ENCODE results near the gene ST8SIA2.

ST8SIA2 gene

DNA sequence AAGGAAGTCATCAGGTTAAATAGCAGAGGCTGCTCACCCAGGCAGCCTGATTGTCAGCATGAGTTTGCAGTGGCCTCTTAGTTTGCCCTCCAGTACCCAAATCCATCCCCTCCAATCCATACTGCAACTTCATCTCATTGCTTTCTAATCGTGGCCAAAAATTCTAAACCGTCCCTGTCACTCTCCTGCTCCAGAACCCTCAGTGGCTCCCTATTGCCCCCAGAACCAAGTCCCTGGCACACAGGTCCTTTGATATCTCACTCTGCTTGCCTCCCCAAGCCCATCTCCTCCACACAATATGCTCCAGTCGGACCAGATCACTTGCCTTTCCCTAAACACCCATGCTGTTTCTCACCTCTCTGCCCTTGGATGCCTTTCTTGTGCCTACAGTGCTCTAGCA lies 49.7 kb downstream of the ST8SIA2 start:
- TF ChIP-seq, protein P1, sequence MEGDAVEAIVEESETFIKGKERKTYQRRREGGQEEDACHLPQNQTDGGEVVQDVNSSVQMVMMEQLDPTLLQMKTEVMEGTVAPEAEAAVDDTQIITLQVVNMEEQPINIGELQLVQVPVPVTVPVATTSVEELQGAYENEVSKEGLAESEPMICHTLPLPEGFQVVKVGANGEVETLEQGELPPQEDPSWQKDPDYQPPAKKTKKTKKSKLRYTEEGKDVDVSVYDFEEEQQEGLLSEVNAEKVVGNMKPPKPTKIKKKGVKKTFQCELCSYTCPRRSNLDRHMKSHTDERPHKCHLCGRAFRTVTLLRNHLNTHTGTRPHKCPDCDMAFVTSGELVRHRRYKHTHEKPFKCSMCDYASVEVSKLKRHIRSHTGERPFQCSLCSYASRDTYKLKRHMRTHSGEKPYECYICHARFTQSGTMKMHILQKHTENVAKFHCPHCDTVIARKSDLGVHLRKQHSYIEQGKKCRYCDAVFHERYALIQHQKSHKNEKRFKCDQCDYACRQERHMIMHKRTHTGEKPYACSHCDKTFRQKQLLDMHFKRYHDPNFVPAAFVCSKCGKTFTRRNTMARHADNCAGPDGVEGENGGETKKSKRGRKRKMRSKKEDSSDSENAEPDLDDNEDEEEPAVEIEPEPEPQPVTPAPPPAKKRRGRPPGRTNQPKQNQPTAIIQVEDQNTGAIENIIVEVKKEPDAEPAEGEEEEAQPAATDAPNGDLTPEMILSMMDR (IDR thresholded peaks at IDR 0.05; ENCODE audit: control extremely low read depth, extremely low read depth, low read depth, missing control alignments) = no peak
- no peak for DNase-seq (ENCODE audit: extremely low spot score)
- ChIA-PET CTCF (no interaction called here), POLR2A (no interaction called here)

DNA sequence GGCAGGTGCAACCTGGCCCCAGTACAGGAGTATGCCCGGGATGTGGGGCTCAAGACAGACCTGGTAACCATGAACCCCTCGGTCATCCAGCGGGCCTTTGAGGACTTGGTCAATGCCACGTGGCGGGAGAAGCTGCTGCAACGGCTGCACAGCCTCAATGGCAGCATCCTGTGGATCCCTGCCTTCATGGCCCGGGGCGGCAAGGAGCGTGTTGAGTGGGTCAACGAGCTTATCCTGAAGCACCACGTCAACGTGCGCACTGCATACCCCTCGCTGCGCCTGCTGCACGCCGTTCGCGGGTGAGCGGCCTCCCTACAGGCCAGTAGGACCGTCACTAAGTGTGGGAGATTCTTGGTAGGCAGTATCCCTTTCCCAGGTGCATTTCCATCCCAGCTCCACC lies 51.0 kb downstream of the ST8SIA2 start:
- TF ChIP-seq, protein P1 (IDR thresholded peaks at IDR 0.05; ENCODE audit: control extremely low read depth, extremely low read depth, low read depth, missing control alignments) = no peak
- no peak for DNase-seq (ENCODE audit: extremely low spot score)
- CTCF ChIA-PET = no interaction called here
- POLR2A ChIA-PET = no interaction called here

DNA sequence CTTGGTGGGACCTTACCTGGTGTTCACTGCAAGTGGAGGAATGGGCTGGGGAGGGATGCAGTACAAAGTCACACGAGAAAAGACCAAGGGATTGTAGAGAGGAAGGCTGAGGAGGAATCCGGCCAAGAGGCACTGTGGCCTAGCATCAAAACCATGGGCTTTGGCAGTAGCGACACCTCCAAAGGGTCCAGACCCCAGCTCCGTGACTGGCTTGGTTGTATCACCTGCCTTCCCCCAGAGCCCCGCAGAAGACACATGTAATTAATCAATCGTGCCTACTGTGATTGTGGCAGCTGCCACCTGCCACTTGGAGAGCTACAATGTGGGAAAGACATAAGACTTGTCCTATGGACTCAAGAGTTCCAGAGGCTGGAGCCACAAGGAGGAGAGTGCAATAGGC lies 54.7 kb downstream of the ST8SIA2 start:
- TF ChIP-seq, protein P1 (IDR thresholded peaks at IDR 0.05; ENCODE audit: control extremely low read depth, extremely low read depth, low read depth, missing control alignments) = no peak
- no peak for DNase-seq (ENCODE audit: extremely low spot score)
- CTCF ChIA-PET = no interaction called here
- POLR2A ChIA-PET = no interaction called here

DNA sequence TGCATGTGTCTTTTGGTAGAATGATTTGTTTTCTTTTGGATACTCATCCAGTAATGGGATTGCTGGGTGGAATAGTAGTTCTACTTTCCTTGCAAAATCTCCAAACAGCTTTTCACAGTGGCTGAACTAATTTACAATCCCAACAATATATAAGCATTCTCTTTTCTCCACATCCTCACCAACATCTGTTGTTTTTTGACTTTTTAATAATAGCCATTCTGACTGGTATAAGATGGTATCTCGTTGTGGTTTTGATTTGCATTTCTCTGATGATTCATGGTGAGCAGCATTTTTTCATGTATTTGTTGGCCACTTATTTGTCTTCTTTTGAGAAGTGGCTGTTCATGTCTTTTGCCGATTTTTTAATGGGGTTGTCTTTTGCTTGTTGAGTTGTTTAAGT lies 55.8 kb downstream of the ST8SIA2 start:
- TF ChIP-seq, protein P1 (IDR thresholded peaks at IDR 0.05; ENCODE audit: control extremely low read depth, extremely low read depth, low read depth, missing control alignments) = no peak
- ChIA-PET POLR2A (no interaction called here), CTCF (no interaction called here)
- DNase-seq (ENCODE audit: extremely low spot score) = no peak

DNA sequence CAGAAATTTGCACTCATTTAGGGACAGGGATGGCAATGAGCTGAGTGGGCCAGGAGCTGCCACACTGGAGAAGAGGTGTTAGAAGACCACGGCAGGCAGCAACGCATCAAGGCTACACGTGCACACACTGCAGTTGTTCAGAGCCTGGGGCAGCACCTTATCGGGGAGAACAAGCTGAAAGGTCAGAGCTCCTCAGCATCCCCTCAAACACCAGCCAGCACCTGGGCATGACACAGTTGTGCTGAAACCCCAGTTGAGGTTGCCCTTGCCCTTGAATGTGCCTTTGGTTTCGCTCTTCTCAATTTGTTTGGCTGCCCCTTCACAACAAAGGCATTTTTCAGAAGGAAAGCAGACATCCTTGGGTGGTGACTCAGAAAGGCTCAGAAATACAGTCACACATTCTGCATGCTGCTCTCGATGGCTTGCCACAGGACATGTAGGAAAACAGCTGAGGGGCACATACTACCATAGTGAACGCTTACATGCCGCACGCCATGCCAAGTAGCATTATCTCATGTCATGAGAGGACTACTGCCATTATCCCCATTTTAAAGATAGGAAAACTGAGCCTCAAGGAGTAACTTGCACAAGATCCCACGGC lies 57.6 kb downstream of the ST8SIA2 start:
- POLR2A ChIA-PET = no interaction called here
- CTCF ChIA-PET = no interaction called here
- DNase-seq (ENCODE audit: extremely low spot score) = no peak
- TF ChIP-seq, protein P1 (IDR thresholded peaks at IDR 0.05; ENCODE audit: control extremely low read depth, extremely low read depth, low read depth, missing control alignments) = no peak

DNA sequence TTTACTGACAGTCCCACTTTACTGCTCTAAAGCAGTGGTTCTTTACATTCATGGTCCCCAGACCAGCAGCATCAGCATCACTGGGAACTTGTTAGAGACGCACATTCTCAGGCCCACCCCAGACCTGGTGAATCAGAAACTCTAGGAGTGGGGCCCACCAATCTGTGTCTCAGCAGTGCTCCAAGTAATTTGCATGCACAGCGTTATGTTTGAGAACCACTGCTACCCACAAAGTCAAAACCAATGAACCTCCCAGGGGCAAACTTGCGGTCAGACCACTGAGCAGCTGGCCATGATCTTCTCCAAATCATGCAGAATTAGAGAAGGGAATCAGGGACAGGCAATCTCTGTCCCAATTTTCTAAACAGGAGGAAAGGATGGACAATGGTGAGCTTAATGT lies 58.5 kb downstream of the ST8SIA2 start:
- CTCF ChIA-PET = no interaction called here
- POLR2A ChIA-PET = no interaction called here
- DNase-seq (ENCODE audit: extremely low spot score) = no peak
- TF ChIP-seq, protein P1 (IDR thresholded peaks at IDR 0.05; ENCODE audit: control extremely low read depth, extremely low read depth, low read depth, missing control alignments) = no peak

DNA sequence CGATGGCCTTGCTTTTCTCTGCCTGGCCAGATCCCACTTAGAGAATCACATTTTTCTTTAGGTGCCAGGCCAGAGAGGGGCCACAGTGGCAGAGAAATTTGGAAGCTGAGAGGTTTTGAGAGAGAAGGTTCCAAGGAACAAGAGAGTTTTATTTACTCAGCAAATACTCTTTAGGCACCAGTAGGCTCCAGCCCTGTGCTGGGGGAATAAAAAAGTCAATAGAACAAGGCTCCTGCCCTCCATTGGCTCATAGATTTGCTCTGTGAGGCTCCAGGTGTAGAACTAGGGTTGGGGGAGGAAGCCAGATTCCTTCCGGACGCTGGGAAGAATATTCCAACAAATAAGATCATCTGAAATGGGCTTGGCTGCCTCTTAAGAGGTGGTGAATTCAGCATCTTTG lies 59.9 kb downstream of the ST8SIA2 start:
- TF ChIP-seq, protein P1 (IDR thresholded peaks at IDR 0.05; ENCODE audit: control extremely low read depth, extremely low read depth, low read depth, missing control alignments) = no peak
- DNase-seq (ENCODE audit: extremely low spot score) = no peak
- ChIA-PET POLR2A (no interaction called here), CTCF (no interaction called here)
